MM.1S (cell line): Measurements from ENCODE around the gene CAMK2G.

Experiments used
- DNase-seq: peaks from one replicate; pipeline ENCODE4 v3.0.0-alpha.2; 2015
- H2AFZ ChIP-seq: fragments of 300-600 bp; sonication (generic); 2 replicates; pipeline ENCODE4 v1.6.0; 2016; ENCODE audit warnings: antibody characterized with exemption, low read length
- H3F3A ChIP-seq: fragments of 300-600 bp; sonication (generic); 2 replicates; pipeline ENCODE4 v1.6.1; 2016; ENCODE audit warnings: mild to moderate bottlenecking, antibody characterized with exemption, low read length, moderate library complexity, mixed read lengths; ENCODE audit not compliant: insufficient read depth
- H3K27ac ChIP-seq: fragments of 300-600 bp; sonication (generic); 2 replicates; pipeline ENCODE4 v1.5.1; 2016; ENCODE audit warnings: mild to moderate bottlenecking, low read length
- H3K27me3 ChIP-seq: fragments of 300-600 bp; sonication (generic); replicated peaks from 2 replicates; pipeline ENCODE4 v1.6.0; 2016; ENCODE audit warnings: low read length; ENCODE audit not compliant: insufficient read depth
- H3K36me3 ChIP-seq: fragments of 300-600 bp; sonication (generic); replicated peaks from 2 replicates; pipeline ENCODE4 v1.6.1; 2016; ENCODE audit warnings: mild to moderate bottlenecking, low read length, mixed read lengths; ENCODE audit not compliant: insufficient read depth
- H3K4me1 ChIP-seq: fragments of 300-600 bp; sonication (generic); 2 replicates; pipeline ENCODE4 v1.6.1; 2016; ENCODE audit warnings: low read length, mixed read lengths
- H3K4me2 ChIP-seq: fragments of 300-600 bp; sonication (generic); 2 replicates; pipeline ENCODE4 v1.6.0; 2016; ENCODE audit warnings: low read depth, low read length
- H3K4me3 ChIP-seq: fragments of 300-600 bp; sonication (generic); 2 replicates; pipeline ENCODE4 v1.5.1; 2016; ENCODE audit warnings: low read length, mixed read lengths
- H3K79me2 ChIP-seq: fragments of 300-600 bp; sonication (generic); 2 replicates; pipeline ENCODE4 v1.6.1; 2016; ENCODE audit warnings: mixed run types, low read length, mixed read lengths
- H3K9ac ChIP-seq: fragments of 300-600 bp; sonication (generic); 2 replicates; pipeline ENCODE4 v1.6.1; 2016; ENCODE audit warnings: low read length, mixed read lengths
- H3K9me2 ChIP-seq: fragments of 300-600 bp; sonication (generic); replicated peaks from 2 replicates; pipeline ENCODE4 v1.6.1; 2016; ENCODE audit warnings: mild to moderate bottlenecking, low read length, mixed read lengths; ENCODE audit not compliant: insufficient read depth
- H3K9me3 ChIP-seq: fragments of 300-600 bp; sonication (generic); replicated peaks from 2 replicates; pipeline ENCODE4 v1.6.1; 2016; ENCODE audit warnings: mild to moderate bottlenecking, low read length, mixed read lengths; ENCODE audit not compliant: insufficient read depth
- H4K20me1 ChIP-seq: fragments of 300-600 bp; sonication (generic); 2 replicates; pipeline ENCODE4 v1.6.1; 2016; ENCODE audit warnings: mild to moderate bottlenecking, low read length, moderate library complexity, mixed read lengths; ENCODE audit not compliant: insufficient read depth
- EZH2 ChIP-seq: fragments of 300-600 bp; sonication (generic); optimal IDR thresholded peaks from 2 replicates; pipeline ENCODE3; 2017; ENCODE audit warnings: low read depth, mild to moderate bottlenecking, antibody characterized with exemption, low read length, mixed read lengths
- EZH2phosphoT487 ChIP-seq: fragments of 300-600 bp; sonication (generic); IDR thresholded peaks from 2 replicates; pipeline ENCODE4 v1.6.1; 2018; ENCODE audit warnings: antibody characterized with exemption, low read length
- TF ChIP-seq, protein P1 (sequence below): fragments of 300-600 bp; sonication (generic); IDR thresholded peaks from 2 replicates; pipeline ENCODE4 v1.5.1; 2016; ENCODE audit warnings: antibody characterized with exemption, low read length, mixed read lengths

CAMK2G gene

GRCh38 chr10:73909540-73910115, 35.3 kb upstream of the CAMK2G start:
- H3K4me3 ChIP-seq: no peak overlapping the region
- no peaks in the 10 kb centered on the region for H3F3A ChIP-seq
- no peak overlapping the region for H3K9ac ChIP-seq

DNA sequence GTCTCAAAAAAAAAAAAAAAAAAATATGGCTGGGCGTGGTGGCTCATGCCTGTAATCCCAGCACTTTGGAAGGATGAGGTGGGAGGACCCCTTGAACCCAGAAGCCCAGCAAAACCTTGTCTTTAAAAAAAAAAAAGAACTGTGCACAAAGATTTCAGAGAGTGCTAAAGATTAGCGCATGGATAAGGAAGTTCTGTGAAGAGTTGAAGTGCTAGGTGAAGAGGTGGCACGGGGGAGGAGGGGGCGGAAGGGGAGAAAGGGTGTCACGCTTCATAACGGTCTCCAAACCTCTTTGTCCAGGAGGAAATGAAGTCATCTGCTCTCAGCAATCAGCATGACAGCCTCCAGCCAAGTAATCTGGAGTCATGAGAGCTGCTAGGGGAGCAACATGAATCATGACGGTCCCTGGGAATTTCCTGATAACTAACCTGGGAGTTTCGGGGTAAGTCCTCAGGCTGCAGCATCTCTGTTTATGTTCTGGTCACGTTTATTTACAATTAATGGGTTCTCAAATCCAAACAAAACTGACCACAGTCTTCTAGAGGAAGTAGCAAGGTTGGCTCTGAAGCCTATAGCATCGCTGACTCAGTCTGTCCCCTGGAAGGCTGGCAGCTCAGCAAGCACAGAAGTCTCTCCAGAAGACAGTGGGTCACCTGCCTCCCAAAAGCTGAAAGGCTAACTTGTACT, 34.6 kb upstream of the CAMK2G start:
- Histone ChIP-seq H4K20me1 (no peaks in the 10 kb centered on the region), H3K9me3 (no peaks in the 10 kb centered on the region), H3K27me3 (peaks cover 46% of the 10 kb centered on the region), H3K9me2 (no peaks in the 10 kb centered on the region), H2AFZ (no peak overlapping the region), H3K9ac (no peak overlapping the region), H3K4me2 (peak overlapping the region; percentile 22; the same call in 1 of the 2 replicates), H3K36me3 (no peaks in the 10 kb centered on the region), H3K4me3 (no peak overlapping the region), H3K4me1 (0 out of 2 replicates have a peak, but pooled peaks cover 7% of the 10 kb centered on the region), H3F3A (no peaks in the 10 kb centered on the region), H3K27ac (no peak overlapping the region), H3K79me2 (no peaks in the 10 kb centered on the region)
- no peak for TF ChIP-seq EZH2phosphoT487
- TF ChIP-seq, protein P1, sequence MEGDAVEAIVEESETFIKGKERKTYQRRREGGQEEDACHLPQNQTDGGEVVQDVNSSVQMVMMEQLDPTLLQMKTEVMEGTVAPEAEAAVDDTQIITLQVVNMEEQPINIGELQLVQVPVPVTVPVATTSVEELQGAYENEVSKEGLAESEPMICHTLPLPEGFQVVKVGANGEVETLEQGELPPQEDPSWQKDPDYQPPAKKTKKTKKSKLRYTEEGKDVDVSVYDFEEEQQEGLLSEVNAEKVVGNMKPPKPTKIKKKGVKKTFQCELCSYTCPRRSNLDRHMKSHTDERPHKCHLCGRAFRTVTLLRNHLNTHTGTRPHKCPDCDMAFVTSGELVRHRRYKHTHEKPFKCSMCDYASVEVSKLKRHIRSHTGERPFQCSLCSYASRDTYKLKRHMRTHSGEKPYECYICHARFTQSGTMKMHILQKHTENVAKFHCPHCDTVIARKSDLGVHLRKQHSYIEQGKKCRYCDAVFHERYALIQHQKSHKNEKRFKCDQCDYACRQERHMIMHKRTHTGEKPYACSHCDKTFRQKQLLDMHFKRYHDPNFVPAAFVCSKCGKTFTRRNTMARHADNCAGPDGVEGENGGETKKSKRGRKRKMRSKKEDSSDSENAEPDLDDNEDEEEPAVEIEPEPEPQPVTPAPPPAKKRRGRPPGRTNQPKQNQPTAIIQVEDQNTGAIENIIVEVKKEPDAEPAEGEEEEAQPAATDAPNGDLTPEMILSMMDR: no peak
- no peak for TF ChIP-seq EZH2
- DNase-seq: no peak

More at GRCh38 chr10:73909540-73910115, 35.3 kb upstream of the CAMK2G start:
- H3K27ac ChIP-seq: no peak overlapping the region
- H3K36me3 ChIP-seq: no peaks in the 10 kb centered on the region
- TF ChIP-seq EZH2phosphoT487 (no peak), EZH2 (no peak)
- TF ChIP-seq, protein P1: no peak
- no peaks in the 10 kb centered on the region for H3K9me3 ChIP-seq
- H3K9me2 ChIP-seq: no peaks in the 10 kb centered on the region
- no peak for DNase-seq
- 0 out of 2 replicates have a peak, but pooled peaks cover 7% of the 10 kb centered on the region for H3K4me1 ChIP-seq
- H3K27me3 ChIP-seq: peaks cover 52% of the 10 kb centered on the region
- 0 out of 2 replicates have a peak overlapping the region, but pooled peaks have one; percentile 22 for H3K4me2 ChIP-seq
- H2AFZ ChIP-seq: no peak overlapping the region
- no peaks in the 10 kb centered on the region for H4K20me1 ChIP-seq
- no peaks in the 10 kb centered on the region for H3K79me2 ChIP-seq

- no peaks in the 10 kb centered on the region for H3K36me3 ChIP-seq
- H3K4me3 ChIP-seq: no peak overlapping the region
- H3K4me1 ChIP-seq: 0 out of 2 replicates have a peak, but pooled peaks cover 7% of the 10 kb centered on the region
- TF ChIP-seq, protein P1: no peak
- no peak for TF ChIP-seq EZH2
- no peaks in the 10 kb centered on the region for H4K20me1 ChIP-seq
- peaks cover 37% of the 10 kb centered on the region for H3K27me3 ChIP-seq
- no peaks in the 10 kb centered on the region for H3K79me2 ChIP-seq
- no peaks in the 10 kb centered on the region for H3K9me3 ChIP-seq
- H3K4me2 ChIP-seq: no peak overlapping the region
- DNase-seq: no peak
- no peak overlapping the region for H3K9ac ChIP-seq
- no peak overlapping the region for H3K27ac ChIP-seq
- no peaks in the 10 kb centered on the region for H3K9me2 ChIP-seq
- H2AFZ ChIP-seq: no peak overlapping the region
- H3F3A ChIP-seq: no peaks in the 10 kb centered on the region
Observed at GRCh38 chr10:73907841-73908517, 33.6 kb upstream of the CAMK2G start.
